NCI-H226 (cell line): Measurements from ENCODE around the gene ZNF57.
"Not testable (repeated sequence)": the region's sequence is repeated elsewhere in the genome, so short reads cannot be mapped to it uniquely, and the experiment has no call there.

Experiments used
- DNase-seq: peaks from one replicate; pipeline ENCODE4 v3.0.0-alpha.2; 2015

The ZNF57 gene

DNA sequence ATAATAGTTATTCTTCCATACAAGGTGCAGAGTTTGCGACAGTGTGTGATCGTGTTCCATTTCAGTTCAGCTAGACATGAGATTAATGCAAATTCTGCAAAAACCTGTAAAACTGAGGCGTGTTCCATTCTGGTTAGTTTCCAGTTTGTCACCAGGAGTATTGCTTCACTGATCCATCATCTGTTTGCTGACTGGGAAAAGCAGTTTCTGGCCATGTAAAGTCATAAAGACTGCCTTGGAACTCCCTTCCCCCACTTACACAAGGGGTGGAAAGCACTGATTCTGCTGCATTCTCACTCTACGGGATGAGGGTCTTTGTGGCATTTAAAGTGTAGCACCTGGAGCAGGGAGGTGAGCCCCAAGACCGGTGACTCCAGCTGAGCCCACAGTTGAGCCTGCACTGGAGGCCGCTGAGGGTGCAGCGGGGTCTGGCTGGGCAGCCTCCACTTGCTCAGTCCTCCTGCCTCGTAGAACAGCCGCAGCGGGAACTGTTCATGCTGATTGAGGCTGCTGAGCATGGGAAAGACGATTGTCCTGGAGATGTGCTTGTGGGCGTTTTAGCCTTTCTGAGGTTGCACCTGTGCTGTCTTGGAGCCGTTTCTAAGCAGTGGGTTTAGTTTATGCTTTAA lies 2.0 kb downstream of the ZNF57 start:
- no peak for DNase-seq

DNA sequence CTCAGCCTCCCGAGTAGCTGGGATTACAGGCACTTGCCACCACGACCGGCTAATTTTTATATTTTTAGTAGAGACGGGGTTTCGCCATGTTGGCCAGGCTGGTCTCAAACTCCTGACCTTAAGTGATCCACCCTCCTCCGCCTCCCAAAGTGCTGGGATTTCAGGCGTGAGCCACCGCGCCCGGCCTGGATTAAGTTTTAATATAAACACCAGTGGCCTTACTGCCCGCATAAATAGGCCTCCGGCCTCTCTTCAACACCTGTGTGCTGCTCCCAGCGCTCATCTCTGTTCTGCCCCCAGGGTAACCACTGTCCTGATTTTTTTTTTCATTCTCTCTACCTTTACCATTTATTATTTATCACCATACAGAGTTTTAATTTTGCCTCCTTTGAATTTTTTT lies 2.6 kb downstream of the ZNF57 start:
- DNase-seq: not testable (repeated sequence)

DNA sequence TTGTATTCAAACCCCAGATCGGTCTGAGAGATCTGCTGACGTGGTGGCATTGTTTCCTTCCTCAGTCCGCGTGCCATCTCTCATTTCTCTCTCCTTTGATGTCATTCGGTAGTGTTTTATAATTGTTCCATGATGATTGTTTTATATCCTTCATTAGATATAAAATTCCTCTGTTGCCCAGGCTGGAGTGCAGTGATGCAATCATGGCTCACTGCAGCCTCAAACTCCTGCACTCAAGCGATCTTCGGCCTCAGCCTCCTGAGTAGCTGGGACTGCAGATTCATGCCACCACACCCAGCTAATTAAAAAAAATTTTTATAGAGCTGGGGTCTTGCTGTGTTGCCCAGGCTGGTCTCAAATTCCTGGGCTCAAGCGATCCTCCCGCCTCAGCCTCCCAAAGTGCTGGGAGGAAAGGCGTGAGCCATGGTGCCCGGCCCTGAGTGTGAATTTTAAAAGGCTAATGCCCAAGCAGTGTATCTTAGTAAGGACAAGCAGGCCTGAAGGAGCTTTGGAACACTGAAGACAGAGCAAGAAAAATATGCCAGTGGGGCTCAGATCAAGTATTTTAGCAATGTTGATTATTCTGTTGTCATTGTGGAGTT lies 5.3 kb downstream of the ZNF57 start:
- no peak for DNase-seq

DNA sequence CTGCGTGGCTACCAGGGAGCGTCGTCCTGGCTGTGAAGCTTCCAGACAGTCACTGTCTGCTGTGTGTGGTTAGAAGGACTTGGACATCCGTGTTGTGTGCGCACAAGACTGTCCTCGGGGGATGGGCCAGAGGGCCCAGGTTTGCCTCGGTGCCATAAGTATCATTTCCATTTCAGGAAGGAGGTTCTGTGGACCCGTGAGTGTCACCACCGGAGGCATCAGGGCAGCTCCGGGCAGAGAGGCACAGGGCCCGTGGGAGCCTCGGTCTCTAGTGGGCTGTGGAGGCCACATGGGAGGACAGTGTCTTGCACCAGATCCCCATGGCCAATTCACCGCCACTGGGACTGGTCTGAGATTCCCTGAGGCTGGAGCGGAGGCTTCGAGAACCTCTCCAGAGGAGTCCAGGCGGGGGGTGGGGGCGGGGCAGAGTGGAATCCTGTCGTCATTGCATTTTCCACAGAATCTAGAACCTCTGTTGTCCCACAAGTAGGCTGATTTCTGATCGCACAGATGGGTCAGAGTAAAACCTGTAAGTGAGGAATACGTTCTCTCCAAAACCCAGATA lies 6.0 kb downstream of the ZNF57 start:
- DNase-seq: no peak

DNA sequence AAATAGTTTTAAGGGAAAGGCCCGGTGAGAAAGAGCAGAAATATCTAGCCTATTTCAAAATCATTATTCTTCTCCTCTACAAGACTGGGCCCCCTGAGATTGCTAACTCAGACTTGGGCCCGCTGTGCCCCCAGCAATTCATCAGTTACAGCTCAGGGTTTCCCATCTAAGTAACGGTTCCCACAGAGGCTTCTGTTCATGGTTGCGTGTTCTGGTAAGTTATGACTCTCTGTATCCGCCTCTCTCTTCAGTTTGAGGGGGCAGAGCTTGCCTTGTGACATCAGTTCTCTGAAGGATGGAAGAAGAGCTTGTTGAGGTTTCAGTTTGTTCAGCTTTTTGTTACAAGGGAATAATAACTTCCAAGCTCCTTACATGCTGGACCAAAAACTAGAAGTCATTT lies 11.6 kb downstream of the ZNF57 start:
- no peak for DNase-seq

DNA sequence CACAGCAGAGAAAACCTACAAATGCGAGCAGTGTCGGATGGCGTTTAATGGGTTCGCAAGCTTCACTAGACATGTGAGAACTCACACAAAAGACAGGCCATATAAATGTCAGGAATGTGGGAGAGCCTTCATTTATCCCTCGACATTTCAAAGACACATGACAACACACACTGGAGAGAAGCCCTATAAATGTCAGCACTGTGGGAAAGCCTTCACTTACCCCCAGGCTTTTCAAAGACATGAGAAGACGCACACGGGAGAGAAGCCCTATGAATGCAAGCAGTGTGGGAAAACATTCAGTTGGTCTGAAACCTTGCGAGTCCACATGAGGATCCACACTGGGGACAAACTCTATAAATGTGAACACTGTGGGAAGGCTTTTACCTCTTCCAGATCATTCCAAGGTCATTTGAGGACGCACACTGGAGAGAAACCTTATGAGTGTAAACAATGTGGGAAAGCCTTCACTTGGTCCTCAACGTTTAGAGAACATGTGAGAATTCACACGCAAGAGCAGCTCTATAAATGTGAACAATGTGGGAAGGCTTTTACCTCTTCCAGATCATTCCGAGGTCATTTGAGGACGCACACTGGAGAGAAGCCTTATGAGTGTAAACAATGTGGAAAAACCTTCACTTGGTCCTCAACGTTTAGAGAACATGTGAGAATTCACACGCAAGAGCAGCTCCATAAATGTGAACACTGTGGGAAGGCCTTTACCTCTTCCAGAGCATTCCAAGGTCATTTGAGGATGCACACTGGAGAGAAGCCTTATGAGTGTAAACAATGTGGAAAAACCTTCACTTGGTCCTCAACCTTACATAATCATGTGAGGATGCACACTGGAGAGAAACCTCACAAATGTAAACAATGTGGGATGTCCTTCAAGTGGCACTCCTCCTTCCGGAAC lies 16.8 kb downstream of the ZNF57 start:
- DNase-seq: no peak

DNA sequence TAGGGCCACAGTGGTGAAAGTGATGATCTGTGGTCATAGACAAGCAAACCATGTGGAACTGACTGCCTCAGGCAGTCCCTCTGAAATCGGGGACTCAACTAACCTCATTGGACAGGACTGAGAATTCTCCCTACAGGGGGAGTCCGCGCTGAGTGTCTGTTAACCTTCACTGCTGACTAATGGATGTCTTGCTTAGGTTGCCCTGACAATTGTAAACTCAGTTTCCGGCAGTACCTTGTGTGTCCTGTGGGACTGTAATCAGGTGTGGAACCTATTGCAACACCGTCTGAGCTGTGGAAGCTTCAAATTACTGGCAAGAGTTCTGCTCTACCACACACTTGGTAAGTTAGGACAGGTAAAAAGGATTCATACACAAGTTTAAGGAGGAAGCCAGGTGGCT lies 22.3 kb downstream of the ZNF57 start:
- no peak for DNase-seq

DNA sequence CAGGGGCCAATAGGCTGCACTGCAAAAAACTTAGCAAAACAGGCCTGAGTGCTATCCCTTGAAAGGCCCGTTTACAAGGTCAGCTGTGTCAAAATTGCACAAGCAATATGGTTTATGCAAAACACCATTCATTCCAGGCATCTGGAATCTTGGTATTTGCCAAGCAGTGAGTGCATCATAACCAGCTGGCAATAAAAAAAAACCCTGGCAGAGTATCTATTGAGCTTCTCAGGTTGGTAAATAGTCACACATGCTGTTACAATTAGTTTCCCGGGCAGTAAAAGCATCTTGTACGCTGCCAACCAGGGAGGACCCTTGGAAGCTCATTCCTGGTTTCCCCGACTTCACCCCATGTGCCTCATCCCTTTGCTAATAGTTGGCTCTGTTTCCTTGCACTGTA lies 22.8 kb downstream of the ZNF57 start:
- no peak for DNase-seq

DNA sequence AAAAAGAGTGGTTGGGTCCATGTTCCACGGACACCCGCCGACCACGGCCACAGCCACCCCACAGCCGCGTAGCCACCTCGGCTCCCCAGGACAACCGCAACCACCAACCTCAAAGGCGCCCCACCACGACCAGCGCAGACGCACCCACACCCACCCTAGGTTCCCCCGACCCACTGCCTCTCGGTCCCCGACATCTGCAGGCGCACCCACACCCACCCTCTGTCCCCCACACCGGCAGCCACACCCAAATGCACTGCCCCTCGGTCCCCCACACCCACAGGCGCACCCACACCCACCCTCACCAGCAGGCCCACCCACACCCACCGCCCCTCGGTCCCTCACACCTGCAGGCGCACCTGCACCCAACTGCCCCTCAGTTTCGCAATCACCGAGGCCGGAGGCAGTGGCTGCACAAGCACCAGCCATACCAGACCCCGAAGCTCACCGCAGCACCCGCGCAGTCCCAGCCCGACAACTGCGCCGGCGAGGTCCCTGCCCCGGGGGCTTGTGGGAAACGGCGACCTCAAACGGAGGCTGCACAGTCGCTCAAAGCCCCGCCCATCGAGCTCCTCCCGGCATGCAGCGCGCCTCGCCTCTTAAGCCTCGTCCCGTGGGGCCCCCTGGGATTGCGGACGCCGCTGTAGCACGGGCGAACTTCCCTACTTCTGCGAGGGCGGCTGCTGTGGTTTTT lies 25.8 kb downstream of the ZNF57 start:
- DNase-seq: no peak

DNA sequence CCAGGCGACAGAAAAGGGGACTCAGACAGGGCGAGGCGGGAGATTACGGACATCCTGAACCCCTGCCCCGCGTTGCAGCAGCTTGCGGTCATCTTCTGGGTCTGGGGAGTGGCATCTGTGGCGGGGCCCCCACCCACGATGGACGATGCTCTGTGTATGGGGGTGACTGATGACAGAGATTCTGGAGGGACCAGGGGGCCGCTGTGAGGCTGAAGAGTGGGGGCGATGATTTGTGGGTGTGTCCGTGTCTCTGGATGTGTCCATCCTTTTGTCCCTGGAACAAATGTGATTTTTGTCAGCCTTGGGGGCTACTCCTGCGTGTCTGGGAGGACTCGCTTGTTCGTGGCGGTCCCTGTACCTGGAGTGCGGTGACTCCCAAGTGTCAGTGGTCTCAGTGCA lies 26.3 kb downstream of the ZNF57 start:
- no peak for DNase-seq

DNA sequence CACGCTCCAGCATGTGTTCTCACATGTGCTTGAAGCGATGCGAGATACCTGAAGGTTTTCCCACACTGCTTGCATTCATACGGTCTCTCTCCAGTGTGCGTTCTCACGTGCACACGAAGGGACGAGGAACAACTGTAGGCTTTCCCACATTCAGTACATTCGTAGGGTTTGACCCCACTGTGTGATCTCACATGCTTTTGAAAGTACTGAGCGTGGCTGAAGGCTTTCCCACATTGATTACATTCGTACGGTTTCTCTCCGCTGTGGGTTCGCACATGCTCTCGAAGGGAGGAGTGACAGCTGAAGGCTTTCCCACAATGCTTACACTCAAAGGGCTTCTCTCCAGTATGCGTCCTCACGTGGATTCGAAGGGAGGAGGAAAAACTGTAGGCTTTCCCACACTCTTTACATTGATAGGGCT lies 32.8 kb downstream of the ZNF57 start:
- DNase-seq: no peak

DNA sequence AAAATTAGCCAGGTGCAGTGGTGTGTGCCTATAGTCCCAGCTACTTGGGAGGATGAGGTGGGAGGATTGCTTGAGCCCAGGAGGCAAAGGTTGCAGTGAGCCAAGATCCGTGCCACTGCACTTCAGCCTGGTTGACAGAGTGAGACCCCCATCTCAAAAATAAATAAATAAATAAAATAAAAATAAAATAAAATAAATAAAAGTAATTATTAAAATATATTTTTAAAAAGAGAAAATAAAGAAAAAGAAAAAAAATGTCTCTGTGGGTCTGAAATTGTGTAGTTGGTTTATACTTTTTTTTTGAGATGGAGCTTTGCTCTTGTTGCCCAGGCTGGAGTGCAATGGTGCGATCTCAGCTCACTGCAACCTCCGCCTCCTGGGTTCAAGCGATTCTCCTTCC lies 35.1 kb downstream of the ZNF57 start:
- DNase-seq: not testable (repeated sequence)

DNA sequence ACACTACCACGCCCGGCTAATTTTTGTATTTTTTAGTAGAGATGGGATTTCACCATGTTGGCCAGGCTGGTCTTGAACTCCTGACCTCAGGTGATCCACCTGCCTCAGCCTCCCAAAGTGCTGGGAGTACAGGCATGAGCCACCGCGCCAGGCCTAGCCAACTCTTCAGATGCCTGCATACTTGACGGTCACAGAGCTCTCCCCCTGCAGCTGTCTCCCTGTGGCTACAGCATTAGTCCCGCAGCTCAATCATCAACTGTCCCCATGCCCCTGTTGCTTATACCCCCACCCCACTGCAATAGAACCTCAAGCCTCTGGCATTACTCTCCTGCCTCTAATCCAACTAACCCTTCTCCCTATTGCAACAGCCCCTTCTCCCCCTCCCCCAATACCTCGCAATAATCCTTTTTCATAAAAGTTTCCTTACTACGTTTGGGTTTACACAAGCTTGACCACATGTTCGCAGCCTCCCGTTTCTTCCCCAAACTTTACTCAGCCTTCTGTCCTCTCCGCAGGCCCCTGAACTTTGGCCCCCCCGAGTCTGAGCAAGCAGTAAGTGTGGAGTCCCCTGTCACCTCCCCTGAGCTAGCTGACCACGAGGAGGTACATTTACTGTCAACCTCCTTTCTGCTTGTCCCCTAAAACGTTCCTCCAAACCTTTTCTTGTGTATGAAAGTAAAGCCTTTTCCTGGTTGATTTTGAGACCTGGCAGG lies 42.4 kb downstream of the ZNF57 start:
- DNase-seq: no peak

DNA sequence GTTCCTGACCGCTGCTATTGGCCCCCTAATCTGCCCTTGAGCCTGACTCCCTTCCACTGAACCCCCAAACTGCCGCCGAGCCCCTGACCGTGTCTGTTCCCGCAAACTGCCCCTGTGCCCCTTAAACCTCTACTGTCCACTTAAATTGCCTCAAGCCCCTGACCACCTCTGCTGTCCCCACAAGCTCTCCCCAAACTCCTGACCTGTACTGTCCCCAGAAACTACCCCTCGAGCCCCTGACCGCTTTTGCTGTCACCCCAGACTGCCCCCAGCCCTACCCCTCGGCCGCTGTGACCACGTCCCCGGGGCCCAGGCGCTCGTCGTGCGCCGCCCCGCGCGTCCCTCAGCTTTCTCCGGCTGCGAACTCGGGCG lies 43.7 kb downstream of the ZNF57 start:
- DNase-seq: no peak

DNA sequence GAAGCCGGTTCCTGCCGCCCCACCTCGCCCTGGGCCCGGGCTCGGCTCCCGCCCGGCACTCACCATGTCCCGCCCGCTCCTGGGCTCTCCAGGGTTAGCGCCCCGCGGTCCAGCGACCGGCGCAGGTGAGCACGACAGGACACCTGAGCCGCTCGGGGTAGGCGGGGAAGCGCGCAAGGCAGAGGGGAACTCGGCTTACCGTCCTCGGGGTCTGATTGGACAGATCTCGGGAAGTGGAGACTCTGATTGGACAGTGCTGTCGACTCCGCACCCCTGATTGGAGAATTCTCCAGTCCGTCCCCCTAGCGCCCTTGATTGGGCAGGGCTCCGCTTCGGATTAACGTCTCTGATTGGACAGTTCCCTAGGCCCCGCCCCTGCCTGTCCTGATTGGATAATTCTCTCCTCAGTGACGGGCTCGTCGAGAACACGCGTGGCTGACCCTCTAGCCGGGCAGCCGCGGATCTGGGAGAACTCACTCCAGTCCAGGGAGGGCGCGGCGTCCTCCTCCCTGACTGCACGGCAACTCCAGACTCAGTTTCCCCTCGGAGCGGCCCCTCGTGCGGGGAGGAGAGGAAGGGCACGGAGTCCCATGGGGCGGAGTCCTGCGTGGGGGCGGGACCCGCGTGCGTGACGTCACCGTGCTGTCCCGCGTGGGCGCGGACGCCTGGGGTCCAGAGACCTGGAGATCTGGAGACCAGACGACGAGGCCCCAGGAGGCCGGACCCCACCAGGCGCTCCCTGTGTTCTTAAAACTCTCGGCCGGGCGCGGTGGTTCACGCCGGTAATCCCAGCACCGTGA lies 44.2 kb downstream of the ZNF57 start, which contains the start of gene ZNF77:
Gene ZNF77, minus strand, starts transcription at position 197 of the 800 bp plus-strand sequence. Its CDS starts 131 bp downstream, at position 66.
- peak; percentile 97 for DNase-seq

DNA sequence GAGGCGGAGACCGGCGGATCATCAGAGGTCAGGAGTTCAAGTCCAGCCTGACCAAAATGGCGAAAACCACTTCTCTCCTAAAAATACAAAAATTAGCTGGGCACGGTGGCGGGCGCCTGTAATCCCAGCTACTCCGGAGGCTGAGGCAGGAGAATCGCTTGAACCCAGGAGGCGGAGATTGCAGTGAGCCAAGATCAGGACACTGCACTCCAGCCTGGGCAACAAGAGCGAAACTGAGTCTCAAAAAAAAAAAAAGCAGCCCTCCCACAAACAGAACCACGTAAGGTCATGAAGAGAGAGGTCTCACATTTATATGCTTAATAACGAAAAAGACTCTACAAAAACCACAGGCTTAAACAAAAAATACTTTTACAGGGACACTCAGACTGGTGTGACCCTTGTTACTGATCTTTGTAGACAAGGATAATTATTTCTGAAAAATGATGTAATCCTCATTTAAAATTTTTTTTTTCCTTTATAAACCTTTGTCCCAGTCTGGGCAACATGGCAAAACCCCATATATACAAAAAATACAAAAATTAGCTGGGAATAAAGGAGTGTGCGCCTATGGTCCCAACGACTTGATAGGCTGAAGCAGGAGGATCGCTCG lies 45.0 kb downstream of the ZNF57 start:
- no peak for DNase-seq

DNA sequence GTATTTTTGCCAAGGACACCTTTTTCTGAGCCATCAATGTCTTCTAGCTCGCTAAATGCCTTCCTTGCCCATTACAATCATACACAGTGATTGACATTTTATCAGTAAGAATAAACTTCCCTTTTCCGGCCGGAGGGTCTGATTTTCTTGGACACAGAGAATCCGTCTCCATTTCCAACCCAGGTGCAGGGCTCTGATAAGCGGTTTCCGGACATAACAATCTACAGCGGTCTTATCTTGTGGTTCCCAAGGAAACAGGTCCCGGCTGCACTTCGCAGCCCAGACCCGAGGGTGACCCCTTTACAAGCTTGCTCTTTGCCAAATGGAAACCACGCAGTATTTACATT lies 49.2 kb downstream of the ZNF57 start:
- peak; percentile 84 for DNase-seq

DNA sequence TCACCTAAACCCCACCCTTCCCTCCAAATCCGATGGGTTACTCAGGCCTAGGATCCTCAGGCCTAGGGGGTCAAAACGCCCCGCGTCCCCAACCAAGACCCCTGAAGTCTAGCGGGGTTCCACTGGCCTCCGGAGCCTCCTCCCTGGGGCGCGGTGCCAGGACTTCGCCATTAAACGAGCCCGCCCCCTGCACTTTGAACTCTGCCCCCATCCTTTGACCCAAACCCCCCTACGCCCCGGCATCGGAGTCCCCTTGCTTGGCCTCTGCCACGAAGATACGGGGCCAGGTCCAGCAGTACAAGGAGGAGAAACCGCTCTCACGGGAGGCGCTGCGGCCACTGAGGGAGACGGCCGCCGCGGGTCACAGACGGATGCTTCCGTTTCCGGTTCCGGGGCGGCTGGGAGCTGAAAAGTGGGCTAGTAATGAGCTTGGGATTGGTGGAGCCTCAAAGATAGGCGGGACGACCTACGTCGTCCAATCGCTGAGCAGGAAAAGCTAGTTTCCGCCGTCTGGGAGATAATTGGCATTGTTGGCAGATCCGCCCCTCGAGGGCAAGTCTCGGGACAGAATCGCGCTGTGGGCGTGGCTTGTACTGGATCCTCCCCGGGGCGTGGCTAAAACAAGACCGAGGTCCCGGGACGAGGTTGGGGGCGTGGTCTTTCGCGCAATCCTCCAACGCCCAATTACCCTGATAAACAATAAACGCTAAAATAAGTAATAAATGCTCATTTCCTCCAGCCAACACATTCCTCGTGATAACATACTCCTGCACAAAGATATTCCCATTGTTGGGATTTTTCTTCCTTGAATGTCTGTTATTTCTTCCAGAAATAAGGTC lies 49.8 kb downstream of the ZNF57 start:
- DNase-seq: peak; percentile 97

DNA sequence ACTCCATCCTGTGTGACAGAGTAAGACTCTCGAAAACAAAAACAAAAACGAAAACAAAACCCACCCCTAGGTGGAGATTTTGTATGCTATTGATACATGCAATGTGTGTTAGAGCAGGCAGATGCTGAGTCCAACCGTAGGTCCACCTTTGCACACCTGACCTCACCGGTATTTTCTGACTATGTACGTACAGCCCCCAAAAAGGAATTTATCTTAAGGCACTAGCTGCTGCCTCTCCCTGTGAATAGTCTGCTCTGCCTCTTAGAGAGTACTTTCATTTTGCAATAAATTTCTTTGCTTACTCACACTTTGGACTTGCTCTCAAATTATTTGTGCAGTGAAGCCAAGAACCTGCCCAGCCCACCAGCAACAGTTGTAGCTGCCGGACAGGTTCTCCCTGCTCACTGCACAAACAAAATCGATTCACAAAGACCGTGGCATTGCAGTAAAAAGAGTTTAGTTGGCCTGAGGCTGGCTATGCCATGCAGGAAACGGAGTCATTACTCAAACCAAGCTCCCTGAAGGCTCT lies 52.3 kb downstream of the ZNF57 start:
- no peak for DNase-seq

DNA sequence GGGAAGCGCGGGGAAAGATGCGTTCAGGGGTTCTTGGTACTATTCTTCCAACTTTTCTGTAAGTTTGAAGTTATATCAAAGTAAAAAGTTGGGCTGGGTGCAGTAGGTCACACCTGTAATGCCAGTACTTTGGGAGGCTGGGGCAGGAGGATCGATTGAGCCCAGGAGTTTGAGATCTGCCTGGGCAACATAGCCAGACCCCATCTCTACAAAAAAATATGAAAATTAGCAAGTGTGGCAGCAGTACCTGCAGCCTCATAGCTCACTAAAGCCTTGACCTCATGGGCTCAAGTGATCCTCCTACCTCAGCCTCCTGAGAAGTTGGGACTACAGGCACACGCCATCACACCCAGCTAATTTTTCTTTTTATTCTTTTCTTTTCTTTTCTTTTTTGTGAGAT lies 56.4 kb downstream of the ZNF57 start:
- DNase-seq: no peak
